SW480 (cell line): Measurements from ENCODE around the gene XCR1.
"Not testable (repeated sequence)": the region's sequence is repeated elsewhere in the genome, so short reads cannot be mapped to it uniquely, and the experiment has no call there.

ENCODE experiments used
- DNase-seq: peaks from one replicate; pipeline ENCODE4 v3.0.0-alpha.2; 2016; ENCODE audit warnings: low spot score

The XCR1 gene

DNA sequence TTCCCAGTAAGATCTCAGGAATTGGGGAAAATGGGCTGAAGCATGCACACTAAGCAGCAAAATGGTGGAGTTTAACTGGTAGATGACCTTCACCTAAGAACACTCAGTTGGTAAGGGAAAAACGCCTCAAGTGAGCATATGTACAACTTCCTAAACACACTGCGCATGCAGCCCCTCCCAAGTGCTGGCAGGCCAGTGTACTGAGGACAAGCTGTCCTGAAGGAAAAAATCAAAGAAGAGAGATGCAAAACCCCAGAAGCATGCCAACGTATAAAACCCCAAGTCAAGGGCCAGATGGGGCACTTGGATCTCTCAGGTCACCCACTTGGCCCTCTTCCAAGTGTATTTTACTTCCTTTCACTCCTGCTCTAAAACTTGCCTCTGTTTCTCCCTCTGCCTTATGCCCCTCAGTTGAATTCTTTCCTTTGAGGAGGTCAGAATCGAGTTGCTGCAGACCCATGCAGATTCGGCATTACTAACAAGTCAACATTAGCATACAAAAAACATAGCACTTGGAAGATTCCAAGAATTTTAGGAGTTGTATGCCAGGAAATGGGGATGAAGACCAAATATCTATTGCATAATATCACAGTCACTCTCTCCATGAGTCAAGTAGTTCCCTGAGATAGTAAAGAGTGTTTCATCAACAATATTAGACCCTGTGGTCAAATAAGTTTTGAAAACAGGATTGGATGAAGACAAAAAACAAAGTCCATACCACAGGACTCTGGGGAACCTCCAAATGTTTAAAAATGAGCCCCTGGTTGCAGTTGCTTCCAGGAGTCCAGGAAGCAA, 20.8 kb downstream of the XCR1 start:
- DNase-seq = no peak

DNA sequence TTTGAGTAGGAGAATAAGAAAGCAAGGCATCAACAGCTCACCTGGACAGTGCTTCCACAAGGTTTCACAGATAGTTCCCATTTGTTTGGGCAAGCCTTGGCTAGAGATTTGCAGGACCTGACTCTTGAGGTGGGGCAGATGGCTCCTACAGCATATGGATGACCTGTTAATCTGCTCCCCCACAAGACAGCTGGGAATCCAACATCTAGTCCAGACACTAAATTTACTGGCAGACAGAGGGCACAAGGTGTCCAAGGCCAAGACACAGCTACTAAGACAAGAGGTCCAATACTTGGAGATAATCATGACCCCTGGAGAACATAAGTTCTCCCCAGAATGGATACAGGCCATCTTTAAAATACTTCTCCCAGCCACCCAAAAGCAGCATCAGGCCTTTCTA, 23.6 kb downstream of the XCR1 start:
- not testable (repeated sequence) for DNase-seq

DNA sequence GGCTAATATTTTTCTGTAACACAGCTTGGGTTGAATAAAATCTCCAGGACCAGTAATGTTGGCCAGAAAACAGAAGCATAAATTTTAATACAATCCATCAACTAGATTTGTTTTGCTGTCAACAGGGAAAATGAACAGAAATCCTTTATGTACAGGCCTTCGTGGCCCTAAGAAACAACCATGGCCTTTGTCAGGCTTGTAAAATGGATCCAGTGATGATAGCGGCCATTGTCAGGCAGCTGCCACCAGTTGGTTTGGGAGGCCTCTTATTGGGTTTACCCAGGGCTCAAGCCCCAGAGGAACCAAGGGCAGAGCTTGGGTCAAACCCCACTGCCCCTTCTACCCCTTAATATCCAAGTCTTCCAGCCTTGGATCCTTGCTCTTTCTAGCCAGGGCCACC, 26.1 kb downstream of the XCR1 start:
- no peak for DNase-seq

DNA sequence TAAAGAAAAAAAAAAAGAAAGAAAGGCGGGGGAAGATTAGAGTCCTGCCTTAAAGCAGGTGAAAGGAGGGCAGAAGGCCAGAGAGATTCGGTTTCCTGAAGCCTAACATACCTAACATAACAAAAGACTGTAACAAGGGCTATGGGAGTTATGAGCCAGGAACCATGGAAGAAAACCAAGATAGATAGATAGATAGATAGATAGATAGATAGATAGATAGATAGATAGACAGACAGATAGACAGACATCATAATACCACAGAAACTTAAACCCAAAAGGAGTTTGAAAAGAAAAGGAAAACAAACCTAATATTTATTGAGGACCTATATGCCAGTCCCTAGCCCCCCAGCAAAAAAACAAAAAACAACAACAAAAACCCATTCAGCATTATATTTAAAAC, 29.3 kb downstream of the XCR1 start:
- no peak for DNase-seq

DNA sequence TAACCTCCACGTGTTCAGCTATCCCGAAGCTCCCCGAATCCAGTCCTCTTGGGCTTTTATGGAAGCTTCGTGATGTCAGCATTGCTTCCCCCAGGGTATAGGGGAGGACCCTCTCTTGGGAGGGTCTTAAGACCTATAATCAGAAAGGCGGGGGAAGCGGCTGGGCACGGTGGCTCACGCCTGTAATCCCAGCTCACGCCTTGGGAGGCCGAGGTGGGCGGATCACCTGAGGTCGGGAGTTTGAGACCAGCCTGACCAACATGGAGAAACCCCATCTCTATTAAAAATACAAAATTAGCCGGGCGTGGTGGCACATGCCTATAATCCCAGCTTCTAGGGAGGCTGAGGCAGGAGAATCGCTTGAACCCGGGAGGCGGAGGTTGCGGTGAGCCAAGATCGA, 29.8 kb downstream of the XCR1 start:
- DNase-seq = not testable (repeated sequence)

DNA sequence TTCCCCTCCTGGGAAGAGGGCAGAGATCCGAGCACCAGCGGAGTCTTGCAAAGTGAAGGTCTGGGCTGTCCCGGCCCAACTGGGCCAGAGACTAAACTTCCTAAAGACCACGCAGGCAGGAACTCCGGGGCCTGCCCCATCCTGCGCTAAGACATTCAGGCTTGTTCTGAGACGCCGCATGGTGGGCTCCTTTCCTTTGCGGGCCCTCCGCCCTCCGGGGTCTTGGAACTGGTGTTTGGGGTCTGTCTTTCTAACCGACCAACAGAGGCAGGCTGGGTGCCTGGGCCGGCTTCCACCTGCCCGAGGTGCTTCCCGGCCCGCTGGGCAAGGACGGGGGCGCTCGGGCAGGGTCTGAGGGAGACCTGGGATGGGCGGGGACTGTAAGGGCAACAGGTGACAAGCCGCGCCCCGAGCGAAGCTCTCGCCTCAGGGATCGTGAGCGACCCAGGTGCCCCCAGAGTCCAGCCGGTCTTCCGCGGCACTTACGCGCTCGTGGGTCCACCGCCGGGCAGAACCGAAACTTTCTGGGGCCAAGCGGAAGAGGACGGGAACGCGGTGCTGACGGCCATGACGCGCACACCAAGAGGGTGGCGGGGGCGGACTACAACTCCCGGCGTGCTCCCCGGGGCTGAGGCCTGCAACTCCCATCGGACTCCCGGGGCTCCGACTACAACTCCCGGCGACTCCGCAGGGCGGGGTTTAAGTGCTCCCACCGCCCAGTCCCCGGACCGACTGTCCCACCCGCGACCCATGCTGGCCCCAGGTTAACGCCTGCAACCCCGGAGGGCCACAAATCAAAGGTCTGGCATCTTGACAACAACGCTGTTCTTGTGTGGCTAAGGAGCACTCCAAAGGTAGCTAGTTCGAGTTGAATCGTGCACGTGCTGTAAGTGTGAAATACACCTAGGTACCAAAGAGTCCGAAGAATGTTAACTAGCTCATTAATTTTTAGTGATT, 31.8 kb downstream of the XCR1 start, which contains the start of gene FYCO1:
TSS of gene FYCO1 (minus strand) at position 589 of the 957 bp plus-strand sequence. CDS start 10,914 bp downstream, outside the sequence.
- DNase-seq = peak; percentile 89

DNA sequence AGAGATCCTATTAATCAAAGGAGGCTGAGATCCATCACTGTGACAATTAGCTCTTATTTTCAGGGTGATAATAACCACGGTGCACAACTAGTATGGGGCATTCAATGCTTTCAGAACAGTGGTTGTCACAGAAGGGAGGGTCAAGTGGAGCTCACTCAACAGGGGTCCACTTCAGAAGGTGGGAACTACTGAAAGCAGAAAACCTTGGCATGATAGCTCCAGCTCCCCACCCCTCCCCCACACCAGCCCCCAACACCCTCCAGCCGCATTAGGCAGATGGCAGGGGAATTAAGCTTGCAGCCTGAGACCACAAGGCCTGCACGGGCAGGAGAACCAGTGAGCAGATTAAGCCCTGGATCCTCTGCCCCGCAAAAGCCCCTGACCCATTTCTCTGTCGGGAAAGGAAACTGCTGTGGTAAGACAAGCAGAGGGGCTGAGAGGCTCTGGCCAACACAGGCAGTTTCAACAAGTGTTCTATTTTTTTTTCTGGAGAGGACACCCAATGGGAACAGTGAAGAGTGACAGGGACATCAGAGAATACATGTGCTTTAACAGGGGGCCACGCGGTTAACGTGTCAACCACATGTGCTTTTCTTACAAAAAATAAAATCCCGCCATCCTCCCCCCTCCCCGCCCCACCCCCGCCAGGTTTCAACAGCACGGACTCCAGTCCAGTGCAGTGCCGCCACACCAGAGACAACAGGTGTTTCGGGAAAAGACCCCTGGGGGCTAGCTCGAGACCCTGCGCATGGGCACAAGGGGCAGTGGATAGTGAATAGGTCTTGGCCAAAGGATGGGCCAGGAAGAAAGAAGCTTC, 32.7 kb downstream of the XCR1 start:
- DNase-seq = peak; percentile 37

DNA sequence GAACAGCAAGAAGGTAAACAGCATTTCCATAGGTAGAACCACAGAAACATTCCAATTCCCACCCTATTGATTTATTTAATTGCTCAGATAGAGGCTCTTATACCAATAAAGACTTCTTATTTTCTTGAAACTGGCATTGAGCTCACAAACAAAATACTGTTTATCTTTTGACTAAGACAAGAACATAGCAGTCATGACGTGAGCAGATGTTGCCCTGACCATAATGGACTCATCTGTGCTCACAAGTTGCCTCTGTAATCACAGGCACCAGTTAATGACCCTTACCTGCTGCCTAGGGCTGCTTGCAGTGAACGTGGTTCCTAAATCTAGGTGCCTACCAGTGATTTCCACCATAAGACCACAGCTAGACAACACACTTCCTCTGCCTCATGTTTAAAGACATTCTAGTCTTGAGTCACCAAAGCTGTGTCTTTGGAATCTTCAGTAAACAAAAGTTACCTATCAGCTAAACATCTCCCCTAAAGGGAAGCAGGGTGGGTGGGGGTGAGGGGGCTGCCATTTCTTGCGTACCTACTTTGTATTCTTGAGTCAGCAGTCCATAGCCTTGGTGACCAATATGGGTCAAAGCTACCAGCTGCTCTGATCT, 33.8 kb downstream of the XCR1 start:
- DNase-seq = no peak

DNA sequence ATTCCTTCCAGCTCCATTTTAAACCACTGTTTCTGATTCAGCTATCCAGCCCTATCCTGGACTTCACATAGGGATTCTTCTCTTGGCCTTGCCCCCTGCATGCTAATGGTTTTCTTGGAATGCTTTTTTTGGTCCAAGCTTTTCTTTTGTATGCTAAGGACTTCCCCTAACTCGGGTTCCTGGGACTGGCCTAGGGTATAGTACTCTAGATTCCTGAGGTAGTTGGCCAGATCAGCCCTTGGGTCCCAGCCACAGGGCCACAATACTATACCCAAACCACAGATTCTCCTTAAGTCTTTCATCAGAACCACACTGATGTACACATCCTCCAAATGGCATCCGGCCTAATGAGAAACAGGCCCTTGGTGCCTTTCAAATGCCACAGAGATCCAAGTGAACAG, 34.5 kb downstream of the XCR1 start:
- DNase-seq = no peak

DNA sequence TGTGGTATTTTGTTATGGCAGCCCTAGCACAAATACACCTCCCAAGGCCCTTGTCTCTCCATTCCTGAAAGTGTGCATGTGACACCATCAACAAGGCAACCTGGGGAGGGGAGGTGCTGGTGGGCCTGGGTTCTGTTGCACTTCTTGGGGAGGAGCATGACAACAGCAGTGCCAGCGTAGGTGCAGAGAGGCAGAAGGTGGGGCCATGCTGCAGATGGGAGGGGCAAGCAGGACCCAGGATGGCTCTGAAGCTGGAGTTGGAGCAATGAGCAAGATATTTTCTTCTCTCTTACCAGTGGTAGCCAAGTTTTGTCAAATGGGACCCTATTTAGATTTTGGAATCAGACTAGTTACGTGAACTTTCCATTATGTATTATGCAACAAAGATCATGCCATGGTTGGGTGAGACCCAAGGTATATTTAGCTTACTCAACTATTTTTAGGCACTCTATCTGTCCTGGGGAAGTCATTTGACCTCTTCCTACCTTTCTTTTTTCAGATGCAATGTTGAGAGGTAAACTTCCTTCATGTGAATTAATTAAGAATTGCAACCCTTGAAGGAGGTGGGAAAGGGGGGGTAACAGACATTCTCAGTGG, 35.1 kb downstream of the XCR1 start:
- DNase-seq = no peak

DNA sequence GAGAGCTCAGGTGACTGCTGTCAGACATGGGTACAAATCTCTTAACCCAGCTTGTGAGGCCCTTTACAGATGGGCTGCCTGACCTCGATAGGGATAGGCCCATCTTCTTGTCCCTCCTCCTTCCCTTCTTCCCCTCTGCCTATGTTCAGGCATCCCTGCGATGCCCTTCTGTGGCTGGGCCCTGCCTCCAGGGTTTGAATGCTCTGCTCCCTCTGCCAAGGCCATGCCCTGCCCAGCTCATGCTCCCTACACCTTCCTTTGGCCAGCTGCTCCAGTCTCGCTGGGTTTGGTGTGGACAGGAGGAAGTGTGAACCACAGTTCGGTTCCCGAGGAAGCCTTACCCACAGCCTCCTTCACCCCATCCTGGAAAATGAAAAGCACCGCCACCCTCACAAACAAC, 35.9 kb downstream of the XCR1 start:
- no peak for DNase-seq

DNA sequence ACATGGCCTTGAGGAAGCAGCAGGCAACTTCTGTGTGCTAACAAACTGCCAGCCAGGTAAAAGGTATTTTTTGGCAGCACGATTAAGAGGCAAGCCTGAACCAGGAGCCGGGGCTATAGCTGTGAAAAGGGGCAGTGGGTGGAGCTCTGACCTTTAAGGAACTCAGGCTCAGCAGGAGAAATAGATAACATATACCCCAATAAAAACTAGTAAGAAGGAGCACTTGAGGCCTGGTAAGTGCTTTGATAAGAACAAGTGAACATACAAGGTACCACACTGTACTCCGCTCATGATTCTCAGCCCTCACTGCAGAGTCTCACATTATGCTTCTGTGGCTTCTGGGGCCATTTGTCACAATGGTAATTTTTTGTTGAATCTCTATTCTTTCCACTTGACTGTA, 37.1 kb downstream of the XCR1 start:
- no peak for DNase-seq

DNA sequence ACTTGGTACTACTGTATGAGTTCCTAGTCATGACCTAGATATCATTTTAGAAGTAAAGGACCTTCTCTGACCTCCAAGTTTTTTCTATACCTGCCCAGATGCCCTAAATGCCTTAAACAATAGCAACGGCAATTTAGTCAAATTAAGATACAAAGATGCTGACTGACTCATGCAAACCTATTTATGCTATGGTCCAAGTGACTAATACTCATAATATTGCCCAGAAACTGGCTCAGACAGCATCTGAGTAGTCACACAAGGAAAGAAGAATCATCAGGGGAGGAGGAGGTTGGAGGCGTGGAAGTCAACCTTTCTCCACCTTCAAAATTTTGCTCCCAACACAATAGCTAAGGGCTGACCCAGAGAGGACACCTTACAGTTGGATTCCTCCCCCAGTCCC, 38.5 kb downstream of the XCR1 start:
- DNase-seq = no peak

DNA sequence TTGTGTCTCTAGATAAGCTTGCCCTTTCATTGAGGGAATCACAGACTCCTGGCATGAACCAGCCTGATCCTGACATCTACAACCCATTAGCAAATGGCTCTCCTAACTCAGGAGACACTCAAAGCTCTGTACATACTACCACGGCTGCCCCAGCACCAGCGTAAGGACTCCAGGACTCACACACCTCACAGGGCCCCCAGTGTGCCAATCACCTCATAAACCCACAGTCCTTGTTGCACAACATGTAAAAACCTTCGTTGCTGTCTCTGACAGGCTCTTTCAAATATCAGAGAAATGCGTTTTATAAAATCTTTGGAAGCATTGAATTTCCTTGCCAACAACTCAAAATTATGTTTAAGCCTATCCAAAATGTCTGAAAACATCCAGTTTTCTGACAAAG, 38.9 kb downstream of the XCR1 start:
- no peak for DNase-seq

DNA sequence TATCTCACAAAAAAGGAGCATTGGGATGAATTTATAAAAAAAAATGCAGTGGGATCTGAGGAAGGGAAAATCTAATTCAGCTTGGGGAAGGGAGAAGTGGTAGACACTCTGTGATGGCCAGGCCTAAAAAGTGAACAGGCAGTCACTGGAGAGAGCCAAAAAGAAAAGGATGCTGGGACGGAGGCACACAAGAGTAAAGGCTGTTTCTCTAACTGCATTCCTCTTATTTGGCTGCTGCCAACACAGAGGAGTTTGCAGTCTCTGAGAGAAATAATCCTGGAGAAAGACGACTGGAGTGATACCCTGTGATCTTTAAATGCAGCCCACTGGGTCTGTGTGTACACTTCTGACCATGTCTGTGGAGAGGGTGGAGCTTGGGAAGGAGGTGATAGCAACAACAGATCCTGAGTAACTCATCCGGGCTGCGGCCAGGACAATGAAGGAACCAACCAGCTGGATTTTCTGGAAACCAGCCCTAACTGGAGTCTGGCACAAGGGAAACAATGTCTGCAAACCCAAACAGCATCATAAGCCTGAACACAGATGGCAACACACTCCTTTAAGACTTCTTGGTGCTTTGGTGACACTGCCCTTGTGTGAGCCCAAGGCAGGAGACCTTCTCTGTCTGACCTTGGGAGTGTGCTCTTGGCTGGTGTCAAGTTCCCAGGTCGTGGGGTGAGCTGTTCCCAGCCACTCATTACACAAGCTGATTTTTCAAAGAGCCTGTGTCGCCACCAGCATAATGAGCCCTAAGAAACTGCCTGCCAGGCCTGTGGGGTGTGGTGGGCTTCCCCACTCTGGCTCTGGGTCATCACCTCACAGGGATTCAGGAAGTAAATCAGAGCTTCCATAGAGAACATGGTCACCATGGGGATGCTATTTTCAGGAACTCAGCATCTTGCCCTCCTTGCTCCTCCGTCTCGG, 39.7 kb downstream of the XCR1 start:
- no peak for DNase-seq

DNA sequence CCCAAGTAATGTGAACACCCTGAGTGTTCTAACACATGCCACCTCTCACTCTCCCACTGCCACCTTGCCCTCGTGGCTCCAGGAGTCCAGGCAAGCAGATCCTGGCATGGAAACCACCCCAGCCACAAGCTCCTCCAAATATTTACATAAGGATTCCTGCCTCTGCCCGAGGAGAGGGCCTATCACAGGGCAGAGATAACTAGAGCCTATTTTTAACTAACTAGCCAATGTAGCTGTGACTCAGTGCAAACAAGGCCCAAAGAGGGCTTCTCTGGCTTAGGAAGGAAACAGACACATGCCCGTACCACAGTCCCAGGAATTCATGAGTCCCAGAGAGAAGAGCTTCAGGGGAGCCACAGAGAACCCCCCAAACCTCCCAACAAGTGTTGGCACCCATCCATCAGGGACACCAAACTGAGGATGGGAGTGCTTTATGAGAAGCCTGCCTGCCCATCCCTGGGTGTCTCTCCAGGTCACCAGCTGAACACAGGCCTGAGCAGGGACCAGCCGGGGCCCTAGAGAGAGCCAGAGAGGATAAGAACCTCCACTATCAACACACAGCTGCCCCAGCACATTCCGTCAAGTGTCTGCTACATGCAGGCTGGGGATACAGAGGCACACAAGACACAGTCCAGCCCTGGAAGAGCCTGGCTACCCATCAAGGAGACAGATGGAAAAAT, 40.8 kb downstream of the XCR1 start:
- peak; percentile 16 for DNase-seq

DNA sequence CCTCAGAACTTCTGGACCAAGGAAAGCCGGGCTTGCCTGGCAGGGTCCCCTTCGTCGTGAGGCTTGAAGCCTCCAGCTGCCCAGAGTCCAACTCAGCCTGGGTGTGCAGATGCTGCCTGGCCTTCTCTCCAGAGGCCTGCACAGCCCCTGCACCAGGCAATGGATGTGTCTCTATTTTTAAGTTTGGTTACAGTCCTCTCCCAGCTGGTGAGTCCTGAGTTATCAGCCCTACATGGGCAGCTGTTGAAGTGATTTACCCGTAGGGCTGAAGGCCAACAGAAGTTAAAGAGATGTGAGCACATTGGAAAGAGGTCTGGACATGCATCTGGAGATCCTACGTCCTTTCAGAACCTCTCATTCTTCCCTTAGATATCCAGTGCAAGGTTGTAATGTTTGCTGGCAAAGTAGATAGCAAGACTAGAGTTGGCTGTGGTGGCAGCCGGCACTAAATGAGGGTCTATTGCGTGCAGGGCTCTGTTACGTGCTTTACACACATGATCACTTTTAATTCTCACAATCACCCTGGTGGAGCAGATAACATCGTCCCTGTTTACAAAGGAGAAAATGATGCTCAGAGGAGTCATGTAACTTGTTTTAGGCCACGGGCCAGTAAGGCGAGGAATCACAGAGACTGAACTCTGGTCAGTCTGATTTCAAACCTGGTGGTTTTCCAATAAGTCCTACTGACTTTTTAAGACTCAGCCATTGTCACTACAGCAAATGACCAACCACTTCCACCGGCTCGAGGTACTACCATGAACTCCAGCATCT, 41.6 kb downstream of the XCR1 start:
- no peak for DNase-seq

DNA sequence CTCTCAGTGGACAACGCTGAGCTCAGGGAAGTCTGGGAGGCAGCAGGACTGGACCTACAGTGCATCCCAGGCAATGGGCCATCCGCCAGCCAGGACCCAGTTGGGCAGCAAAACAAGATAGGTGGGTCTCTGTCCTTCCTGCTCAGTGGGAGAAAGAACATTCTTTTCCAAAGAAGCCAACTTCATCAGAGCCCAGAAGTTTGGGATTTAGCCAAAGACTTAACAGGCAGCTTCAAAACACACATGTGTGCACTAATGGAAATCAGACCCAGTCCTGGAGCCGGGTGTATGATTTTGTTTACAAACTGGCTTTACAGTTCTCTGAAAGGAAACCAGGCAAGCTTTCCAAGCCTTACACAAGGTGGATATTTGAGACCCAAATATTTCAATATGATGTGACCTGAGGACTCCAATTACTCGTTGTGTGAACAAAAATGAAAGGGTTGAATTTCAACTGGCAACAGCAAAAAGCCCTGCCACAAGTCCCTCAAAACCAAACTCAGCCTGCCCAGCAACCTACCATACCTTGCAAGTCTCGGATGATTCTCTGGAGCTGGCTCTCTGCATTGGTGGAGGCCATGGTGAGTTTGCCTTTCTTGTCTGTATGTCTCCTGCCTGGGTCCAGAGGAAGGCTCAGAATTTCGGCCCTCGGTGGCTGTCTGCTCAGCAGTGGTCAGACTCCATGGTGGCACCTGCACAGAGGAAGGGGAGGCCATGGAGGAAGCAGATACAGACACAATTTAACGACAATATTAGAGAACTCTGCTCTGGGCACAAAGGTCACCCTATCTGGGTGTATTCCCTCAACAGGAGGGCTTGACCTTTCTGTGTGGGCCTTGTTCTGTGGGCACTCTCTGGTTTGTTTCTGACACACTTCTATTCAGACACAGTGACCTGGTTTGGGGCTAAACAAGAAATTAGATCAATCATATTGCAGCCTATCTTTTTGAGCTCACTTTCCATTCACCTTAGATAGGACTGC, 42.7 kb downstream of the XCR1 start:
- no peak for DNase-seq
